Measurements from ENCODE around the gene TECTB. TPM values are rescaled to one million over a fixed set of nuclear protein-coding genes. Genes with fewer than 3 reads are reported as not detected.

The TECTB gene
- total RNA-seq, 1 experiment from 2014 or later: 0.27 TPM

GRCh38 chr10:112345202-112345601 is 62.0 kb downstream of the TECTB start:
- BruUV-seq (replicated peaks): no TSS peak
- H3K4me3 Mint-ChIP-seq (ENCODE audit: unreplicated experiment): no peak overlapping the region
- DNase-seq: no peak
- no peak overlapping the region for H3K27ac Mint-ChIP-seq (ENCODE audit: unreplicated experiment)
- no peaks in the 10 kb centered on the region for H3K9me3 ChIP-seq
- no peaks in the 10 kb centered on the region for H3K27me3 ChIP-seq (replicated peaks; ENCODE audit: control insufficient read depth, insufficient read depth, low read length)
- H3K27me3 Mint-ChIP-seq (ENCODE audit: insufficient read depth, unreplicated experiment): no peaks in the 10 kb centered on the region
- no peak for TF ChIP-seq CTCF (IDR thresholded peaks at IDR 0.05; ENCODE audit: insufficient read depth in 1 of 2, low read depth in 1 of 2, low read length in 1 of 2, severe bottlenecking in 1 of 2, unreplicated experiment in 1 of 2)
- H3K9me3 Mint-ChIP-seq (ENCODE audit: unreplicated experiment): no peaks in the 10 kb centered on the region
- H3K36me3 ChIP-seq (ENCODE audit: control insufficient read depth, insufficient read depth, low read length): no peaks in the 10 kb centered on the region
- H3K36me3 Mint-ChIP-seq (ENCODE audit: insufficient read depth, unreplicated experiment): no peaks in the 10 kb centered on the region
- intact Hi-C loops (cut with micrococcal nuclease; ENCODE audit: unreplicated experiment): no loop called here
- H3K4me3 ChIP-seq (ENCODE audit: low read depth, low read length): no peak overlapping the region
- H3K4me1 ChIP-seq: no peaks in the 10 kb centered on the region
- no peaks in the 10 kb centered on the region for H3K4me1 Mint-ChIP-seq (ENCODE audit: low read depth, unreplicated experiment)
- POLR2A ChIA-PET: no interaction called here
- CTCF ChIA-PET: no interaction called here

DNA sequence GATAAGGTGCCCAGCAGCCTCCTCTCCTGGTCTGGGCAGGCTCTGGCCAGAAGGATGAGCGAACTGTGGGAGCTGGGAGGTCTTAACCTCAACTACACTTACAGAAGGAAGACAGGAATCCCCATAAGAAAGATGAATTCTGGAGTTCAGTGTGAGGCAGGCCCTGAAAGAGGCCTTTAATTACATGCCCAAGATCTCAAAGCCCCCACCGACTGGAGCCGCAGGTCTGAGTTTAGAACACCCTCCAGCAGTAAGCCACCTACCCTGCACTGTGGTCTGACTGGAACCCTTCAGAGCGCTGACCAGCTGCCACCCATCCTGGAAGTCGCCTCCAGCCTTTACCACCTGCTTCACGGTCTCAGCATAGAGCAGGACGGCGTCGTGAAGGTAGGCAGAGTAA is 62.5 kb downstream of the TECTB start:
- no peaks in the 10 kb centered on the region for H3K9me3 Mint-ChIP-seq (ENCODE audit: unreplicated experiment)
- no peak for TF ChIP-seq CTCF (IDR thresholded peaks at IDR 0.05; ENCODE audit: insufficient read depth in 1 of 2, low read depth in 1 of 2, low read length in 1 of 2, severe bottlenecking in 1 of 2, unreplicated experiment in 1 of 2)
- no TSS peak for BruUV-seq (replicated peaks)
- no peaks in the 10 kb centered on the region for H3K4me1 Mint-ChIP-seq (ENCODE audit: low read depth, unreplicated experiment)
- no peak for DNase-seq
- no peak overlapping the region for H3K27ac Mint-ChIP-seq (ENCODE audit: unreplicated experiment)
- intact Hi-C loops (cut with micrococcal nuclease; ENCODE audit: unreplicated experiment): no loop called here
- no peaks in the 10 kb centered on the region for H3K4me1 ChIP-seq
- H3K27me3 ChIP-seq (replicated peaks; ENCODE audit: control insufficient read depth, insufficient read depth, low read length): no peaks in the 10 kb centered on the region
- H3K27me3 Mint-ChIP-seq (ENCODE audit: insufficient read depth, unreplicated experiment): no peaks in the 10 kb centered on the region
- no peak overlapping the region for H3K4me3 ChIP-seq (ENCODE audit: low read depth, low read length)
- no peaks in the 10 kb centered on the region for H3K9me3 ChIP-seq
- CTCF ChIA-PET: no interaction called here
- H3K36me3 Mint-ChIP-seq (ENCODE audit: insufficient read depth, unreplicated experiment): no peaks in the 10 kb centered on the region
- no peaks in the 10 kb centered on the region for H3K36me3 ChIP-seq (ENCODE audit: control insufficient read depth, insufficient read depth, low read length)
- POLR2A ChIA-PET: no interaction called here
- H3K4me3 Mint-ChIP-seq (ENCODE audit: unreplicated experiment): no peak overlapping the region

DNA sequence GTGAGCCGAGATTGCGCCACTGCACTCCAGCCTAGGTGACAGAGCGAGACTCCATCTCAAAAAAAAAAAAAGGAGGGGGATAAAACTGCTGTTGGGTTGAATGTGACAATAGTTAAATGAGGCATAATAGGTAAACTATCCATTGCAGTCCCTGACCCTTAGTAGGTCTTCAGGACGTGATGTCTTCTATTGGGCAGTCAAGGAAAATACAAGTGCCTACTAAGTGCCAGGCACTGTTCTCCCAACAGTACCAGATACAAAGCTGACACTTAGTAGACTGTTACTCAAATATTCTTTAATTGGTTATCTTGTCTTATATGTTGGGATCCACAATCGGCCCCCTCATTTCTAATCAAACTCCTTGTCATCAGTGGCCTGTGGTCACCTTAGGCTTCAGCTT is 63.6 kb downstream of the TECTB start:
- ChIA-PET CTCF (no interaction called here), POLR2A (no interaction called here)
- no TSS peak for BruUV-seq (replicated peaks)
- Mint-ChIP-seq H3K4me3 (ENCODE audit: unreplicated experiment) (no peak overlapping the region), H3K4me1 (ENCODE audit: low read depth, unreplicated experiment) (no peaks in the 10 kb centered on the region), H3K36me3 (ENCODE audit: insufficient read depth, unreplicated experiment) (no peaks in the 10 kb centered on the region), H3K9me3 (ENCODE audit: unreplicated experiment) (no peaks in the 10 kb centered on the region), H3K27me3 (ENCODE audit: insufficient read depth, unreplicated experiment) (no peaks in the 10 kb centered on the region), H3K27ac (ENCODE audit: unreplicated experiment) (no peak overlapping the region)
- no peak for DNase-seq
- Histone ChIP-seq H3K9me3 (no peaks in the 10 kb centered on the region), H3K36me3 (ENCODE audit: control insufficient read depth, insufficient read depth, low read length) (no peaks in the 10 kb centered on the region), H3K4me3 (ENCODE audit: low read depth, low read length) (no peak overlapping the region), H3K4me1 (no peaks in the 10 kb centered on the region), H3K27me3 (replicated peaks; ENCODE audit: control insufficient read depth, insufficient read depth, low read length) (no peaks in the 10 kb centered on the region)
- TF ChIP-seq CTCF (IDR thresholded peaks at IDR 0.05; ENCODE audit: insufficient read depth in 1 of 2, low read depth in 1 of 2, low read length in 1 of 2, severe bottlenecking in 1 of 2, unreplicated experiment in 1 of 2): no peak
- intact Hi-C loops (cut with micrococcal nuclease; ENCODE audit: unreplicated experiment): no loop called here
